Activated B cell treated with CpG ODN at 0.5 μM for 24 hours (primary cell): ENCODE results near the gene RPP30. TPM values are rescaled to one million over a fixed set of nuclear protein-coding genes. Genes with fewer than 3 reads are reported as not detected.

Experiments
- ATAC-seq: fragments of 200-7000 bp; cut with Tn5 transposase; one replicate; pipeline ENCODE4 v1.10.0; 2021; ENCODE audit warnings: low read depth, mild to moderate bottlenecking, moderate library complexity
- CTCF ChIA-PET: fragments of 350-600 bp; sonication (Branson Sonifier 250); formaldehyde crosslinking; loops from one replicate; lab custom pipeline; 2021; ENCODE audit warnings: antibody characterized with exemption; lab: Charles Lee
- POLR2A ChIA-PET: fragments of 350-600 bp; sonication (Branson Sonifier 250); formaldehyde crosslinking; loops from one replicate; lab custom pipeline; 2021; ENCODE audit warnings: antibody characterized with exemption; lab: Charles Lee
- DNase-seq: peaks from one replicate; pipeline ENCODE4 v3.0.0; 2022
- H3K27ac Mint-ChIP-seq: one replicate; pipeline ENCODE4 v1.8.0; 2020; ENCODE audit warnings: mixed read lengths
- H3K27me3 Mint-ChIP-seq: one replicate; pipeline ENCODE4 v1.8.0; 2021; ENCODE audit warnings: mixed read lengths
- H3K36me3 Mint-ChIP-seq: one replicate; pipeline ENCODE4 v1.8.0; 2021; ENCODE audit warnings: low read depth, mixed read lengths
- H3K4me1 Mint-ChIP-seq: one replicate; pipeline ENCODE4 v1.8.0; 2021; ENCODE audit warnings: mixed read lengths
- H3K4me3 Mint-ChIP-seq: one replicate; pipeline ENCODE4 v1.8.0; 2020; ENCODE audit warnings: mild to moderate bottlenecking, mixed read lengths
- H3K9me3 Mint-ChIP-seq: one replicate; pipeline ENCODE4 v1.8.0; 2020; ENCODE audit warnings: mixed read lengths
- intact Hi-C: fragments of 100-400 bp; cut with micrococcal nuclease; formaldehyde crosslinking; loops from one replicate; pipeline ENCODE4 v1.15.1; 2024
- total RNA-seq: library from RNA; stranded (reverse); gene quantifications from 2 replicates; pipeline ENCODE4 v1.2.3, GENCODE V29; 2022
- TF ChIP-seq, protein P1 (sequence below): fragments of 200-600 bp; IDR thresholded peaks from one replicate; pipeline ENCODE4 v1.8.0; 2022; ENCODE audit warnings: antibody characterized with exemption, mild to moderate bottlenecking

The RPP30 gene
- total RNA-seq, 1 donor from 2014 or later: 44.6 TPM

DNA sequence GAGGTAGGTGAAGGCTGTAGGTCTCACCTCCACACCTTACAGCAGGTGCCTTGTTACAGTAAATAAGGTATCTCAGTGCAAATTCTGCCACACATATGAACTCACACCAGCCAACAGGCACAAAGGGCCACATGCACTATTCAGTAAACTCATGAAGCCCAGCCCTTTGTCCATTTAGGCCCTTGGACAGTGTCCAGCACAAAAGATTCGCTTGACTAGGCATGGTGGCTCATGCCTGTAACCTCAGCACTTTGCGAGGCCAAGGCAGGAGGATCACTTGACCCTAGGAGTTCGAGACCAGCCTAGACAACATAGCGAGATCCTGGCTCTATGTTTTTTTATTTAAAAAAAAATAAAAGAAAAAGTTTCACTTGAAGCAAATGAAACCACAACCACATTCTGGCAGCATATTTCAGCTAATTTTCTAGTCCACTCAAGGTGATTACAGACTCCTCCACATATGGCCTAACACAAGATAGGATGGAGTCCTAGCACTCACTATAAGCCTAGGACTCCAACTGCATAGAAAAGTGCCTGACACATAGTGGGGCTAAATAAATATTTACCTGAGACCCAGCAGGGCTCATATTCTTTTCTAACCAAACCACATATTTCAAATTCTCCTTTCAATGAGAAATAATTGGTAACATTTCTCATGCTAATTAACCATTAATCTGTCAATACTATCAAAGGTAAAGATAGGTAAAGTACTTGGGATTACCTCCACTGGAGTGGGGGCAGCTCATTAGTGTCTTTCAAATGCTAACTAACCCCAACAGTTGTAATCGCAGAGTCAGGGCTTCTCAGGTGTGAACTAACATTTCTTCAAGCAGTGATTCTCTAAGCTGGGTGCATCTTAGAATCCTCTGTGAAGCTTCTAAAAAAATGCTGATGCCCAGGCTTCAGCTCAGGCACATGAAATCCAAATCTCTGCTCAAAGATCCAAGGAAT, 53.6 kb downstream of the RPP30 start:
- ATAC-seq: no peak
- CTCF ChIA-PET: interaction anchor here (0.7 to 1.0 kb wide), 2 partner anchors 14 to 80 kb away, joined by 3 read pairs; no protein-coding TSS in a partner anchor
- no peaks in the 10 kb centered on the region for H3K4me1 Mint-ChIP-seq
- no peaks in the 10 kb centered on the region for H3K9me3 Mint-ChIP-seq
- peaks cover 2% of the 10 kb centered on the region for H3K27me3 Mint-ChIP-seq
- TF ChIP-seq, protein P1, sequence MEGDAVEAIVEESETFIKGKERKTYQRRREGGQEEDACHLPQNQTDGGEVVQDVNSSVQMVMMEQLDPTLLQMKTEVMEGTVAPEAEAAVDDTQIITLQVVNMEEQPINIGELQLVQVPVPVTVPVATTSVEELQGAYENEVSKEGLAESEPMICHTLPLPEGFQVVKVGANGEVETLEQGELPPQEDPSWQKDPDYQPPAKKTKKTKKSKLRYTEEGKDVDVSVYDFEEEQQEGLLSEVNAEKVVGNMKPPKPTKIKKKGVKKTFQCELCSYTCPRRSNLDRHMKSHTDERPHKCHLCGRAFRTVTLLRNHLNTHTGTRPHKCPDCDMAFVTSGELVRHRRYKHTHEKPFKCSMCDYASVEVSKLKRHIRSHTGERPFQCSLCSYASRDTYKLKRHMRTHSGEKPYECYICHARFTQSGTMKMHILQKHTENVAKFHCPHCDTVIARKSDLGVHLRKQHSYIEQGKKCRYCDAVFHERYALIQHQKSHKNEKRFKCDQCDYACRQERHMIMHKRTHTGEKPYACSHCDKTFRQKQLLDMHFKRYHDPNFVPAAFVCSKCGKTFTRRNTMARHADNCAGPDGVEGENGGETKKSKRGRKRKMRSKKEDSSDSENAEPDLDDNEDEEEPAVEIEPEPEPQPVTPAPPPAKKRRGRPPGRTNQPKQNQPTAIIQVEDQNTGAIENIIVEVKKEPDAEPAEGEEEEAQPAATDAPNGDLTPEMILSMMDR: no peak
- H3K27ac Mint-ChIP-seq: no peak overlapping the region
- no peaks in the 10 kb centered on the region for H3K36me3 Mint-ChIP-seq
- no peak overlapping the region for H3K4me3 Mint-ChIP-seq
- intact Hi-C loops: no loop called here
- POLR2A ChIA-PET: no interaction called here
- DNase-seq: no peak

DNA sequence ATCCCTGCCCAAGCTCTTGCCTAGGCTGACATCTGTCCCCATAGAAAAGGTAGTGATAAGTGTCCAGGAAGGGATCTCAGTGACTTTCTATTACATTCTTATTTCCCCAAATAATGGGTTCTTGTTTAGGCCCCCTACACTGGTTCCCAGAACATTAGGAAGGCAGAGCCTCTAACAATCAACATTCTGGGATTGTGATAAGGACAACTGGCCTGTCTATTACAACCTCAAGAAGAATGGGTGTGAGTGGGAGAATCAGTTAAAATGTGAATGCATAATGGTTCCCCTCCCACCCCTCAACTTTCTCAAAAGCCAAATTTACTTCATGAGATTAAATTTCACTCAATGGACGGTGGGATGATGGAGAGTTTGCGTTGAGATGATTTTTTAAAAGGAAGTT, 55.5 kb downstream of the RPP30 start:
- intact Hi-C loops: no loop called here
- ChIA-PET POLR2A (no interaction called here), CTCF (no interaction called here)
- TF ChIP-seq, protein P1: no peak
- ATAC-seq (no peak), DNase-seq (no peak)
- no peaks in the 10 kb centered on the region for H3K36me3 Mint-ChIP-seq
- peaks cover 2% of the 10 kb centered on the region for H3K27me3 Mint-ChIP-seq
- H3K9me3 Mint-ChIP-seq: no peaks in the 10 kb centered on the region
- H3K27ac Mint-ChIP-seq: no peak overlapping the region
- H3K4me1 Mint-ChIP-seq: no peaks in the 10 kb centered on the region
- H3K4me3 Mint-ChIP-seq: no peak overlapping the region

DNA sequence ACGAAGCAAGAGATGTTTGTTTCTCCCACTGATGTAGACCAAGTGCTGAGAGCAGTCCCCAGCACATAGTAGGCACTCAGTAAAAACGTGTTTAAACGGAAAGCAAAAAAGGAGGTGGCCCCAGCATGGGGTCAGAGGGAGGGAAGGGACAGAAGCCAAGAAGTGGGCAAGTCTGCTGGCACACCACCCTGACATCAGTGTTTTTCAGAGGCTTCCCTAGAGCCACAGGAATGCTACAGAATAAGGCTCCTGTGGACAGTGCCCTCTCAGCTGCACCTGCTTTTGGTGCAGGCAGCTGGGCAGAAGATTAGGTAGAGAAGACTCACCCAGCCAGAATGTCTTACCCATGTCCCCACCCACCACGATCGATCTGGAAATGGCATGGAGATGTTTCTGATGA, 57.4 kb downstream of the RPP30 start:
- ATAC-seq (no peak), DNase-seq (no peak)
- POLR2A ChIA-PET: no interaction called here
- intact Hi-C loops: no loop called here
- TF ChIP-seq, protein P1: no peak
- Mint-ChIP-seq H3K9me3 (no peaks in the 10 kb centered on the region), H3K4me1 (no peaks in the 10 kb centered on the region), H3K36me3 (no peaks in the 10 kb centered on the region), H3K27me3 (no peaks in the 10 kb centered on the region), H3K27ac (no peak overlapping the region), H3K4me3 (no peak overlapping the region)
- CTCF ChIA-PET: interaction anchor here (0.8 kb wide), 1 partner anchor 17 kb away, joined by 4 read pairs; no protein-coding TSS in a partner anchor

- ChIA-PET CTCF (interaction anchor here (0.8 kb wide), 2 partner anchors 18 to 315 kb away, joined by 3 to 4 read pairs; no protein-coding TSS in a partner anchor), POLR2A (no interaction called here)
- ATAC-seq: no peak
- H3K27me3 Mint-ChIP-seq: no peaks in the 10 kb centered on the region
- intact Hi-C loops: no loop called here
- DNase-seq: no peak
- peaks cover 3% of the 10 kb centered on the region for H3K4me1 Mint-ChIP-seq
- no peaks in the 10 kb centered on the region for H3K9me3 Mint-ChIP-seq
- H3K4me3 Mint-ChIP-seq: no peak overlapping the region
- no peaks in the 10 kb centered on the region for H3K36me3 Mint-ChIP-seq
- H3K27ac Mint-ChIP-seq: no peak overlapping the region
- TF ChIP-seq, protein P1: no peak
Measured at GRCh38 chr10:90930070-90930837, 58.5 kb downstream of the RPP30 start.
